Mammary epithelial cell (primary cell): Measurements from ENCODE around the gene NR2F6.

Source experiments
- CTCF ChIP-seq, 2 donors: IDR thresholded peaks in 1 of 2; conservative IDR thresholded peaks in 1 of 2; 2 replicates each; pipeline ENCODE4 v1.5.1; 2011 to 2012; ENCODE audit warnings: inconsistent platforms in 2 of 2, low read length in 2 of 2, mild to moderate bottlenecking in 2 of 2, control low read depth in 1 of 2, low read depth in 1 of 2; ENCODE audit not compliant: insufficient read depth in 1 of 2; ENCODE audit errors: extremely low read depth in 1 of 2
- EZH2 ChIP-seq: IDR thresholded peaks from 2 replicates; pipeline ENCODE4 v1.6.1; 2012; ENCODE audit warnings: low read length, inconsistent platforms, borderline replicate concordance

- TF ChIP-seq CTCF (conservative IDR thresholded peaks at IDR 0.05 in 1 of 2, IDR thresholded peaks at IDR 0.05 in 1 of 2; ENCODE audit: extremely low read depth in 1 of 2, insufficient read depth in 1 of 2, low read depth in 1 of 2, low read length in 2 of 2) (no peak), EZH2 (no peak)
Measured at GRCh38 chr19:17197666-17198065, 48.1 kb downstream of the NR2F6 start.
